IPS-11a (cell line): ENCODE results near the gene CARS2.
A peak's percentile ranks its signal among the peaks of the same experiment; 100 is the strongest.
"Not testable (repeated sequence)": the region's sequence is repeated elsewhere in the genome, so short reads cannot be mapped to it uniquely, and the experiment has no call there.

ENCODE experiments used
- H3K4me3 ChIP-seq: one replicate; pipeline ENCODE4 v1.5.1; 2013; ENCODE audit warnings: low read depth, low read length, control low read depth

The CARS2 gene, protein sequence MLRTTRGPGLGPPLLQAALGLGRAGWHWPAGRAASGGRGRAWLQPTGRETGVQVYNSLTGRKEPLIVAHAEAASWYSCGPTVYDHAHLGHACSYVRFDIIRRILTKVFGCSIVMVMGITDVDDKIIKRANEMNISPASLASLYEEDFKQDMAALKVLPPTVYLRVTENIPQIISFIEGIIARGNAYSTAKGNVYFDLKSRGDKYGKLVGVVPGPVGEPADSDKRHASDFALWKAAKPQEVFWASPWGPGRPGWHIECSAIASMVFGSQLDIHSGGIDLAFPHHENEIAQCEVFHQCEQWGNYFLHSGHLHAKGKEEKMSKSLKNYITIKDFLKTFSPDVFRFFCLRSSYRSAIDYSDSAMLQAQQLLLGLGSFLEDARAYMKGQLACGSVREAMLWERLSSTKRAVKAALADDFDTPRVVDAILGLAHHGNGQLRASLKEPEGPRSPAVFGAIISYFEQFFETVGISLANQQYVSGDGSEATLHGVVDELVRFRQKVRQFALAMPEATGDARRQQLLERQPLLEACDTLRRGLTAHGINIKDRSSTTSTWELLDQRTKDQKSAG

DNA sequence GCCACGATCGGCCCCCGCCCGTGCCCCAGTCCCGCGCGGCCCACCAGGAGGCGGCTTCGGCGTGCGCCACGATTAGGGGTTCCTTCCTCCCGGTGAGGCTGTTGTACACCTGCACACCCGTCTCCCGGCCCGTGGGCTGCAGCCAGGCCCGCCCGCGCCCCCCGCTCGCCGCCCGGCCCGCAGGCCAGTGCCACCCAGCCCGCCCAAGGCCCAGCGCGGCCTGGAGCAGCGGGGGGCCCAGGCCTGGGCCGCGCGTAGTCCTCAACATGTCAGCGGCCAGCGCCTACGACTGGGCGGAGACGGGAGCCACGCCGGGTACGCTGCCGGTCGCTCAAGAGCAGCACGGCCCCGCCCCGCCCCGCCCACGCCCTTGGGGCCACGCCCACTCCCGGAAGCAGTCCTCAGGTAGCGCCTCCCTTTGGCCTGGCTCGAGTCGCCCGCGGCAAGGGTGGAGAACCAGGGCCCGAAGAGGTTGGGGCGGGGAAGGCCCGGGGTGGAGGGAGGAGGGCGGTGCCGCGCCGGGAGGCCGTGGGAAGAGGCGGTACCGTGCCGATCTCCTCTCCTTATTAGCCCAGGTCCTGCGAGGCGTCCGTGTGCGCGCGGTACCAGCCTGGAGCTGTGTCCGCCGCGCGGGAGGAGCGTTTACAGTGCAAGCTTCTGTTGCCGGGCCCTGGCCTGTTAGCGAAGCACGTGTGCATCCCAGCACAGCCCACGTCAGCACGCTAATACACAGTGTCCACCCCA, at the start of gene CARS2:
CARS2 (minus strand) TSS at position 291 of the 744 bp plus-strand sequence; CDS start at position 268, 23 bp downstream.
- H3K4me3 ChIP-seq, result peak within 1 kb of the TSS; percentile 65

- H3K4me3 ChIP-seq, result no peak overlapping the region
Observed at GRCh38 chr13:110748271-110748670, 42.4 kb upstream of the CARS2 start.

GRCh38 chr13:110746438-110746837, 40.5 kb upstream of the CARS2 start:
- no peak overlapping the region for H3K4me3 ChIP-seq

DNA sequence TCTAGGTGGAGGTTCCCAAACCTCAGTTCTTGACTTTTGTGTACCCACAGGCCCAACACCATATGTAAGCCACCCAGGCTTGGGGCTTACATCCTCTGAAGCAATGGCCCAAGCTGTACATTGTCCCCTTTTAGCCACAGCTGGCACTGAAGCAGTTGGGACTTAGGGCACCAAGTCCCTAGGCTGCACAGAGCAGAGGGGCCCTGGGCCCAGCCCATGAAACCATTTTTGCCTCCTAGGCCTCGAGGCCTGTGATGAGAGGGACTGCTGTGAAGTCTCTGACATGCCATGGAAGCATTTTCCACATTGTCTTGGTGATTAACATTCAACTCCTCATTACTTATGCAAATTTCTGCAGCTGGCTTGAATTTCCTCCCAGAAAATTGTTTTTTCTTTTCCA, 37.8 kb upstream of the CARS2 start:
- no peak overlapping the region for H3K4me3 ChIP-seq

DNA sequence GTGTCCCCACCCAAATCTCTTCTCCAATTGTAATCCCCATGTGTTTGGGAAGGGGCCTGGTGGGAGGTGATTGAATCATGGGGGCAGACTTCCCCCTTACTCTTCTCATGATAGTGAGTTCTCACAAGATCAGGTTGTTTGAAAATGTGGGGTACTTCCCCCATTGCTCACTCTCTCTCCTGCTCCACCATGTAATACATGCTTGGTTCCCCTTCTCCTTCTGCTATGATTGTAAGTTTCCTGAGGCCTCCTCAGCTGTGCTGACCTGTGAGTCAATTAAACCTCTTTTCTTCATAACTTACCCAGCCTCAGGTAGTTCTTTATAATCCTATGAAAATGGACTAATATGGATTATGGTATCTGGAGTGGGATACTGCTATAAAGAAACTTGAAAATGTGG, 31.6 kb upstream of the CARS2 start:
- no peak overlapping the region for H3K4me3 ChIP-seq

- H3K4me3 ChIP-seq, result no peak overlapping the region
Observed at GRCh38 chr13:110734561-110734960, 28.6 kb upstream of the CARS2 start.

GRCh38 chr13:110731072-110731471, 25.2 kb upstream of the CARS2 start:
- no peak overlapping the region for H3K4me3 ChIP-seq

GRCh38 chr13:110726726-110727125, 20.8 kb upstream of the CARS2 start:
- no peak overlapping the region for H3K4me3 ChIP-seq

DNA sequence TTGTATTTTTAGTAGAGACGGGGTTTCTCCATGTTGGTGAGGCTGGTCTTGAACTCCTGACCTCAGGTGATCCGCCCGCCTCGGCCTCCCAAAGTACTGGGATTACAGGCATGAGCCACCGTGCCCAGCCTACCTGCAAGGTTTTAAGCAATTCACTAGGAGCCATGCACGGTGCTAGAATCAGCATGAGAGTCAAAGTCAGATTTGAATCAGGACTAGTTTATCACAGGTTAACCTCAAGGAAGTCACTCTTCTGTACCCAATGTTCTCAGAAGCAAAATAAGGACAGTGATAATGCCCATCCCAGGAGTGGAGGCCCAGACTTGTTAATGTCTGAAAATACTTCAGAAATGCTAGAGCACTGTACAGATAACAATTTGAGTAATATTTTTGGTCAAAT, 20.2 kb upstream of the CARS2 start:
- H3K4me3 ChIP-seq, result not testable (repeated sequence)

GRCh38 chr13:110723598-110723997, 17.7 kb upstream of the CARS2 start:
- H3K4me3 ChIP-seq, result no peak overlapping the region

DNA sequence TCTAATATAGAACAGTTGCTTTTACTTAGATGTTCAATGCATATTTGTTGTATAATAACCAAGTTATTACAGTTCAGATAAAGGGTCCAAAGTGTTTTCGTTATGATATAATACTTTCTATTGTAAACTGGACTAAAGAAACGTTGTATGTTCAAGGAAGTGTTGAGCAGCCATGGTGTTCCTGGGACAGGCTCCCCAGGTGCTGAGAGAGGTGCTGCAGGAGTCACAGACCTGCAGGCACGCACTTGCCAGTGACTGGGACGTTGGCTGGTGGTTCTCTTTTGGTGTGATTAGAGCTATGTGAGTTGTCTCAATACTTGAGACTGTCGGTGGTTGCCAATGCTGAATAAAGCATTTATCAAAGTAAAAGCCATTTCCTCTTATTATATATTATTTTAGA, 17.1 kb upstream of the CARS2 start:
- H3K4me3 ChIP-seq, result no peak overlapping the region

DNA sequence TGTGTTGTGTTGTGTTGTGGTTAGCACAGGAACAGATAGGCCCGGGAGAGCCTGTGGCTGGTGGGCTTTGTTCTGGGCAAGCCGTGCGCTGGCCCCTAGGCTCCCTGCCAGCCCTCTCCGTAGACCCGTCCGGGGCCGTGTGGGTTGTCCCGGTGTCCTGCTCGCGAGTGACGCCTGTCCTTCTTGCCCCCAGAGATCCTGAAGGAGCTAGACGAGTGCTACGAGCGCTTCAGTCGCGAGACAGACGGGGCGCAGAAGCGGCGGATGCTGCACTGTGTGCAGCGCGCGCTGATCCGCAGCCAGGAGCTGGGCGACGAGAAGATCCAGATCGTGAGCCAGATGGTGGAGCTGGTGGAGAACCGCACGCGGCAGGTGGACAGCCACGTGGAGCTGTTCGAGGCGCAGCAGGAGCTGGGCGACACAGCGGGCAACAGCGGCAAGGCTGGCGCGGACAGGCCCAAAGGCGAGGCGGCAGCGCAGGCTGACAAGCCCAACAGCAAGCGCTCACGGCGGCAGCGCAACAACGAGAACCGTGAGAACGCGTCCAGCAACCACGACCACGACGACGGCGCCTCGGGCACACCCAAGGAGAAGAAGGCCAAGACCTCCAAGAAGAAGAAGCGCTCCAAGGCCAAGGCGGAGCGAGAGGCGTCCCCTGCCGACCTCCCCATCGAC, 13.3 kb upstream of the CARS2 start:
- H3K4me3 ChIP-seq, result no peak overlapping the region

GRCh38 chr13:110716247-110716515, 10.3 kb upstream of the CARS2 start:
- peak overlapping the region; percentile 92 for H3K4me3 ChIP-seq

DNA sequence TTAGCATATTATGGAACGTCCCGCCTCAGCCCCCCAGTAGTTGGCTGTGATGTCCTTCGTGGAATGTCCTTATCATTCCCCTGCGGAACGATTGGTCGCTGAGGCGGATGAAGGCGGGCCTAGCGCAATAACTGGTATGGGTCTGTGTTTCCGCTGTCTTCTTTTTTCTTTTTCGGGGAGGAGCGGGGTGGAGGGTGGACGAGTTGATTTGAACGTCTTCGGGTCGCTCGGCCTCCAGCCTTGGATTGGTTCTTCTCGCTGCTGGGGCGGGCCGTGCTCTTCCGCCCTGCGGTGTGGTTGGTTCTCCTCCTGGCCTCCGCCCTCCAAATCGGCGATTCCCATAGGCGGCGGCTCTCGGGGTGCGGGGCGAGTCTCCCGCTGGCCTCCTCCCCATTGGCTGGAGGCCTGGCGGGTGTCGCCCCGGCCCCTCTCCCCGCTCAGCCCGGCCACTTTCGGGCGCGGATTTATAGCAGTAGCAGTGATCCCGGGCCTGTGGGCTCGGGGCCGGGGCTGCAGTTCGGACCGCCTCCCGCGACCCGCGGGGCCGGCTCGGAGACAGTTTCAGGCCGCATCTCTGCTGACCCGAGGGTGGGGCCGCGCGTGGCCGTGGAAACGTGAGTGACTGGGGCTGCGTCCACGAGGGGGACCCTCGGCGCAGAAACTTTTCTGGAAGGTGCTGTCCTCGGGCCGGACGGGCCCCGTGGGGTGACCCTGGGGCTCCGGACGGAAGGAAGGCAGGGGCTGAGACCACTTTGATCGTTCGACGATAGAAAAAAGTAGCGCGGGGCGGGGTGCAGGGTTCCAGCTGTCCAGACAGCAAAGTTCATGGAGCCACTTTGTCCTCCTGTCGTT, 9.7 kb upstream of the CARS2 start:
- H3K4me3 ChIP-seq, result peak overlapping the region; percentile 92

DNA sequence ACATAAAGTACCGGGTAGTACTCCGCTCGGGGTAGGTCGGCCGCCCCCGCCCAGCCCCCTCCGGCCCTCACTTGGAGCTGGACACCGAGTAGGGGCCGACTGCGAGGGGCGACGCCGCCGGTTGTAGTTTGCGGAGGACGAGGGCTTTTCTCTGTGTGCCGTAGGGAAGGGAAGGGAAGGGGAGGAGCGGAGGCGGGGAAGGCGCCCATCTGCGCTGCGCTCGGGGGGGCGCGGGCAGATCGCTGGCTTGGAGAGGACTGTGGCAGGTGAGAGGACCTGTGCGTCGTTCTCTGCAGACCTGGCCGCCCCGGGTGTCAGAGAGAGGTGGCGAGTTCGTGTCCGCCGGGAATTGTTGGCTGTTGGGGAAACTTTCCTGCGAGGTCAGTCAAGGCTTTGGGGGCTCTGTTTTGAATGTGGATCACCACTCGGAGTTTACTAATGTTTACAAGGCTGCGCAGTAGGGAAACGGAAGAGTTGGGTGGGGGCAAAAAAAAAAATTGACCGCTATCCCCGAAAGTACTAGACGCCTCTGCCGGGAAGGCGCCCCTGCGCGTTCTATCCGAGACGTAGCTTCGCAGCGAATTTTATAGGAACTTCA, 9.0 kb upstream of the CARS2 start:
- peak overlapping the region; percentile 84 for H3K4me3 ChIP-seq

- peak overlapping the region; percentile 84 for H3K4me3 ChIP-seq
Observed at GRCh38 chr13:110713981-110714796, 8.3 kb upstream of the CARS2 start.

DNA sequence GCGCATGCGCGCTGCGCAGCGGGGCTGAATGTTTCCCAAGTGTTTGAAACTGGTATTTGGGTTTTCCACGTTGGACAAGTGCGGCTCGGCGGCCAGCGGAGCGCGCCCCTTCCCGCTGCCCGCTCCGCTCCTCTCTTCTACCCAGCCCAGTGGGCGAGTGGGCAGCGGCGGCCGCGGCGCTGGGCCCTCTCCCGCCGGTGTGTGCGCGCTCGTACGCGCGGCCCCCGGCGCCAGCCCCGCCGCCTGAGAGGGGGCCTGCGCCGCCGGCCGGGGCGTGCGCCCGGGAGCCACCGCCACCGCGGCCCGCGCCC, 7.7 kb upstream of the CARS2 start, which contains the start of gene ING1:
ING1 (plus strand) TSS at position 59 of the 311 bp plus-strand sequence. CDS start 450 bp downstream, outside the sequence.
- H3K4me3 ChIP-seq, result peak within 1 kb of the TSS; percentile 88

GRCh38 chr13:110712849-110713641, 7.1 kb upstream of the CARS2 start:
- peak overlapping the region; percentile 88 for H3K4me3 ChIP-seq
